ENCODE results near the gene PDZD2.
A peak's percentile ranks its signal among the peaks of the same experiment; 100 is the strongest.
"Not testable (repeated sequence)": the region's sequence is repeated elsewhere in the genome, so short reads cannot be mapped to it uniquely, and the experiment has no call there.

Gene PDZD2

GRCh38 chr5:32080565-32080964, 441.6 kb downstream of the PDZD2 start:
- H3K27ac ChIP-seq; DNase-seq (ENCODE audit: low read depth, low spot score): not testable (repeated sequence)

- no peak for DNase-seq (ENCODE audit: low read depth, low spot score)
- no peak overlapping the region for H3K27ac ChIP-seq
These were observed 443.8 kb downstream of the PDZD2 start for GRCh38 chr5:32082701-32083100.

GRCh38 chr5:32083981-32084430, 445.1 kb downstream of the PDZD2 start:
- no peak overlapping the region for H3K27ac ChIP-seq
- no peak for DNase-seq (ENCODE audit: low read depth, low spot score)

GRCh38 chr5:32087086-32088082, 448.5 kb downstream of the PDZD2 start:
- H3K27ac ChIP-seq, result no peak overlapping the region

GRCh38 chr5:32088214-32088613, 449.3 kb downstream of the PDZD2 start:
- no peak for DNase-seq (ENCODE audit: low read depth, low spot score)
- no peak overlapping the region for H3K27ac ChIP-seq

More at GRCh38 chr5:32087086-32088082, 448.5 kb downstream of the PDZD2 start:
- DNase-seq (ENCODE audit: low read depth, low spot score), result no peak

- DNase-seq (ENCODE audit: low read depth, low spot score), result no peak
- no peak overlapping the region for H3K27ac ChIP-seq
These were observed 450.4 kb downstream of the PDZD2 start for GRCh38 chr5:32089146-32090000.

GRCh38 chr5:32090026-32090754, 451.3 kb downstream of the PDZD2 start:
- no peak overlapping the region for H3K27ac ChIP-seq

GRCh38 chr5:32090755-32091128, 451.8 kb downstream of the PDZD2 start:
- H3K27ac ChIP-seq, result no peak overlapping the region
- no peak for DNase-seq (ENCODE audit: low read depth, low spot score)

More at GRCh38 chr5:32090026-32090754, 451.3 kb downstream of the PDZD2 start:
- no peak for DNase-seq (ENCODE audit: low read depth, low spot score)

GRCh38 chr5:32092938-32093812, 454.2 kb downstream of the PDZD2 start:
- peak; percentile 8 for DNase-seq (ENCODE audit: low read depth, low spot score)
- no peak overlapping the region for H3K27ac ChIP-seq

- no peak for DNase-seq (ENCODE audit: low read depth, low spot score)
- no peak overlapping the region for H3K27ac ChIP-seq
These were observed 455.8 kb downstream of the PDZD2 start for GRCh38 chr5:32094691-32095090.

GRCh38 chr5:32095261-32095671, 456.3 kb downstream of the PDZD2 start:
- no peak overlapping the region for H3K27ac ChIP-seq
- DNase-seq (ENCODE audit: low read depth, low spot score), result no peak

GRCh38 chr5:32096891-32097595, 458.1 kb downstream of the PDZD2 start:
- DNase-seq (ENCODE audit: low read depth, low spot score), result no peak
- no peak overlapping the region for H3K27ac ChIP-seq

- no peak for DNase-seq (ENCODE audit: low read depth, low spot score)
These were observed 459.4 kb downstream of the PDZD2 start for GRCh38 chr5:32098291-32098690.

GRCh38 chr5:32098890-32099310, 460.0 kb downstream of the PDZD2 start:
- H3K27ac ChIP-seq, result no peak overlapping the region
- DNase-seq (ENCODE audit: low read depth, low spot score), result no peak

More at GRCh38 chr5:32098291-32098690, 459.4 kb downstream of the PDZD2 start:
- no peak overlapping the region for H3K27ac ChIP-seq

- DNase-seq (ENCODE audit: low read depth, low spot score), result no peak
- no peak overlapping the region for H3K27ac ChIP-seq
These were observed 460.6 kb downstream of the PDZD2 start for GRCh38 chr5:32099486-32100035.

- H3K27ac ChIP-seq, result no peak overlapping the region
- no peak for DNase-seq (ENCODE audit: low read depth, low spot score)
These were observed 461.3 kb downstream of the PDZD2 start for GRCh38 chr5:32100230-32100629.

- H3K27ac ChIP-seq, result no peak overlapping the region
- no peak for DNase-seq (ENCODE audit: low read depth, low spot score)
These were observed 461.9 kb downstream of the PDZD2 start for GRCh38 chr5:32100691-32101302.
